HTR-8/SVneo (cell line): Measurements from ENCODE around the gene ASPHD2.

Experiments
- DNase-seq: peaks from one replicate; pipeline ENCODE4 v3.0.0; 2011; ENCODE audit warnings: low spot score, mixed read lengths; ENCODE audit not compliant: insufficient read length
- FAIRE-seq: peaks from 2 replicates; lab custom pipeline; 2011; peaks lifted over from hg19 to GRCh38; lab: Jason Lieb, UNC

ASPHD2 gene

GRCh38 chr22:26443901-26444690, 15.0 kb downstream of the ASPHD2 start:
- no peak for DNase-seq

GRCh38 chr22:26444777-26445176, 15.7 kb downstream of the ASPHD2 start:
- DNase-seq: no peak
- no peak for FAIRE-seq

More at GRCh38 chr22:26443901-26444690, 15.0 kb downstream of the ASPHD2 start:
- no peak for FAIRE-seq

- DNase-seq (no peak), FAIRE-seq (no peak)
Observed at GRCh38 chr22:26445577-26446275, 16.7 kb downstream of the ASPHD2 start.

- DNase-seq (no peak), FAIRE-seq (no peak)
Observed at GRCh38 chr22:26446808-26447515, 17.9 kb downstream of the ASPHD2 start.

- FAIRE-seq: no peak
- DNase-seq: no peak
Observed at GRCh38 chr22:26447584-26448329, 18.7 kb downstream of the ASPHD2 start.

- no peak for FAIRE-seq
- DNase-seq: no peak
Observed at GRCh38 chr22:26448334-26448733, 19.3 kb downstream of the ASPHD2 start.

- no peak for FAIRE-seq
- no peak for DNase-seq
Observed at GRCh38 chr22:26448941-26449340, 19.9 kb downstream of the ASPHD2 start.

GRCh38 chr22:26450453-26451185, 21.6 kb downstream of the ASPHD2 start:
- no peak for FAIRE-seq
- no peak for DNase-seq

- FAIRE-seq (no peak), DNase-seq (no peak)
Observed at GRCh38 chr22:26452236-26453016, 23.4 kb downstream of the ASPHD2 start.

GRCh38 chr22:26453216-26453615, 24.2 kb downstream of the ASPHD2 start:
- no peak for DNase-seq
- no peak for FAIRE-seq

- FAIRE-seq (no peak), DNase-seq (no peak)
Observed at GRCh38 chr22:26453812-26454500, 24.9 kb downstream of the ASPHD2 start.

- DNase-seq (no peak), FAIRE-seq (no peak)
Observed at GRCh38 chr22:26457661-26458272, 28.7 kb downstream of the ASPHD2 start.

GRCh38 chr22:26460202-26460601, 31.1 kb downstream of the ASPHD2 start:
- DNase-seq (no peak), FAIRE-seq (no peak)

- DNase-seq (peak; percentile 36), FAIRE-seq (no peak)
Observed at GRCh38 chr22:26461188-26461810, 32.2 kb downstream of the ASPHD2 start.

- no peak for DNase-seq
- no peak for FAIRE-seq
Observed at GRCh38 chr22:26462051-26462450, 33.0 kb downstream of the ASPHD2 start.

GRCh38 chr22:26462641-26463040, 33.6 kb downstream of the ASPHD2 start:
- FAIRE-seq: no peak
- DNase-seq: no peak

GRCh38 chr22:26463101-26463661, 34.1 kb downstream of the ASPHD2 start:
- DNase-seq (no peak), FAIRE-seq (no peak)
